ENCODE measurements around the gene ADTRP.

- no peak for TF ChIP-seq CTCF (IDR thresholded peaks at IDR 0.05)
- TF ChIP-seq POLR2AphosphoS5 (IDR thresholded peaks at IDR 0.05), result no peak
- no peak for TF ChIP-seq POLR2A (IDR thresholded peaks at IDR 0.05)
- TF ChIP-seq EP300 (IDR thresholded peaks at IDR 0.05), result no peak
Measured at GRCh38 chr6:11810854-11811643, 32.4 kb upstream of the ADTRP start.
